ENCODE results near the gene TFB2M.
"Not testable (repeated sequence)": the region's sequence is repeated elsewhere in the genome, so short reads cannot be mapped to it uniquely, and the experiment has no call there.

Gene TFB2M, protein sequence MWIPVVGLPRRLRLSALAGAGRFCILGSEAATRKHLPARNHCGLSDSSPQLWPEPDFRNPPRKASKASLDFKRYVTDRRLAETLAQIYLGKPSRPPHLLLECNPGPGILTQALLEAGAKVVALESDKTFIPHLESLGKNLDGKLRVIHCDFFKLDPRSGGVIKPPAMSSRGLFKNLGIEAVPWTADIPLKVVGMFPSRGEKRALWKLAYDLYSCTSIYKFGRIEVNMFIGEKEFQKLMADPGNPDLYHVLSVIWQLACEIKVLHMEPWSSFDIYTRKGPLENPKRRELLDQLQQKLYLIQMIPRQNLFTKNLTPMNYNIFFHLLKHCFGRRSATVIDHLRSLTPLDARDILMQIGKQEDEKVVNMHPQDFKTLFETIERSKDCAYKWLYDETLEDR

DNA sequence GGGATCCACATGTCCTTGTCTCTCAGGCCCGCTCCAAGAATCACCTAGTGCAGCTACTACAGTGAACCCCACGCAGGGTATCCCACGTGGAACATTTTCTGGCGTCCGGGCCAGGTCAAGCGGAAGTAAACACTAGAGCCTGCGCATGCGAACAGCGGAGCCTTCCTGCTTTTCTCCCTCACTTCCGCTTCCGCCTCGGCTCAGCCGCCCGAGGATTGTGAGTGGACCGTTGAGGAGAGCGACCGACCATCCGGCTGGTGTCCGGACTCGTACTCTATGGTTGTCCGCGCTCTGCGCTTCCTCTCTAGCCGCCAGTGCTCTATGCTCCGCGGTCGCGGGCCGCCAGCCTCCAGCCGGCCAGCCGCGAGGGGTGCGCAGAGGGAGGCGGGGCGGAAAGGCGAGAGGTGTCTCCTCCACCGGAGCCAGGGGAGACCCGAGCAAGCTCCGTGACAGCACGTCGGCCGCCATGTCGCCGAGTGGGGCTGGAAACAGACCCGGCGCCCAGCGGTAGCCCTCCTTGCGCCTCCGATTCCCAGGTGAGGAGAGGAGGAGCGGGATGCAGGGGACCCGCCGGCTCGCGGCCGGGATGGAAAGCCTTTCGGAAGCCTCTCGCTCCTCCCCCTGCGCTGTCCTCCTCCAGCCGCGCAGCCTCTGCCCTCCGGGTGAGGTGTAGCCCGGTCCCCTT, at the start of gene TFB2M, which contains the start of gene CNST:
TSS of gene TFB2M (minus strand) at position 134 of the 685 bp plus-strand sequence. CDS start at position 11, 123 bp downstream.
TSS of gene CNST (plus strand) at position 329 of the 685 bp plus-strand sequence. CDS start 25,107 bp downstream, outside the sequence.
- TF ChIP-seq, protein P1, sequence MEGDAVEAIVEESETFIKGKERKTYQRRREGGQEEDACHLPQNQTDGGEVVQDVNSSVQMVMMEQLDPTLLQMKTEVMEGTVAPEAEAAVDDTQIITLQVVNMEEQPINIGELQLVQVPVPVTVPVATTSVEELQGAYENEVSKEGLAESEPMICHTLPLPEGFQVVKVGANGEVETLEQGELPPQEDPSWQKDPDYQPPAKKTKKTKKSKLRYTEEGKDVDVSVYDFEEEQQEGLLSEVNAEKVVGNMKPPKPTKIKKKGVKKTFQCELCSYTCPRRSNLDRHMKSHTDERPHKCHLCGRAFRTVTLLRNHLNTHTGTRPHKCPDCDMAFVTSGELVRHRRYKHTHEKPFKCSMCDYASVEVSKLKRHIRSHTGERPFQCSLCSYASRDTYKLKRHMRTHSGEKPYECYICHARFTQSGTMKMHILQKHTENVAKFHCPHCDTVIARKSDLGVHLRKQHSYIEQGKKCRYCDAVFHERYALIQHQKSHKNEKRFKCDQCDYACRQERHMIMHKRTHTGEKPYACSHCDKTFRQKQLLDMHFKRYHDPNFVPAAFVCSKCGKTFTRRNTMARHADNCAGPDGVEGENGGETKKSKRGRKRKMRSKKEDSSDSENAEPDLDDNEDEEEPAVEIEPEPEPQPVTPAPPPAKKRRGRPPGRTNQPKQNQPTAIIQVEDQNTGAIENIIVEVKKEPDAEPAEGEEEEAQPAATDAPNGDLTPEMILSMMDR (IDR thresholded peaks at IDR 0.05; ENCODE audit: low read depth, low read length): no peak
- in situ Hi-C loops (cut with HindIII; ENCODE audit: low sequenced_read_pairs): no loop called here
- peak; percentile 99 for DNase-seq (ENCODE audit: low read depth, low spot score)
- peak within 1 kb of the TSS; percentile 78 for H3K4me3 ChIP-seq (ENCODE audit: low read depth, low read length)

DNA sequence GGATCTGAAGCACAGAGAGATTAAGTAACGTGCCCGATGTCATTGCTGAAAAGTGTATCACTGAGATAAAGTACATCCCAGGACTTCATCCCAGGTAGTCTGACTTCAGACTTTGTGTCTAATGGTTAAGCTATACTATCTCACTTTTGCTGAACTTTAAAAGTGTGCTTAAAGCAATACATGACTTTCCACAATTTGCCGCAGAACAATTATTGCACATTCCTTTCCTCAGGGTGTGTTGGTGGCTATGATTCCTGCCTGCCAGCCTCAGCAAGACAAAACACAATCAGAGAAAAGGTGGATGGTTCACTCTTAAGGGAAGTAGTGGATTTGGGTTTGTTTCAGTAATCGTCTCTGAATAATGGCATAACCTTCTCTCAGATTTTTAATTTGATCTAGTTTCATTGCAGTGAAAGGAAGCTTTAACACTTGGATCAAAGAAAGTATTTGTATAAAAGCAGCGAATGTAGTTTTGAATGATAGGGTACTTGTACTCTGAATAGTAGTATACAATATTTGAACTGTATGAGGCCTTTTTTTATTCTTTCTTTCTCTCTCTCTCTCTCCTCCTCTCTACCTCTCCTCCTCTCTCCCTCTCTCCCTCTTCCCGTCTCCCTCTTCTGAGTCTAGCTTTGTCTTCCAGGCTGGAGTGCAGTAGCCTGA, 47.2 kb upstream of the TFB2M start:
- no peak overlapping the region for H3K4me3 ChIP-seq (ENCODE audit: low read depth, low read length)
- TF ChIP-seq, protein P1 (IDR thresholded peaks at IDR 0.05; ENCODE audit: low read depth, low read length): no peak
- in situ Hi-C loops (cut with HindIII; ENCODE audit: low sequenced_read_pairs): no loop called here
- no peak for DNase-seq (ENCODE audit: low read depth, low spot score)

DNA sequence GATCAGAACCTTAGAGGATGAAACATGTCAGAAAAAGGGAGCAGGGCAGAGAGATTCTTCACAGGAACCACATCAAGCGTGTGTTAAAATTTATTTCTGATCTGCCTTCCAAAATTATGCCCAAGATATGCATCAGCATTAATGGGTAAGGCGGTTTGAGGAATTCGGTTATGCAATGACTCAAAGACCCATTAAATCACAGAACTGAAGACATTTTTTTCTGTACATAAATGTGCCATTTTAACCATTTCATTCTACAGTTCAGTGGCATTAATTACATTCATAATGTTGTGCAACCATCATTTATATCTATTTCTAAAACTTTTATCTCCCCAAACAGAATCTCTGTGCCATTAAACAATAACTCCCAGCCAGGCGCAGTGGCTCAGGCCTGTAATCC, 43.6 kb upstream of the TFB2M start:
- no peak for DNase-seq (ENCODE audit: low read depth, low spot score)
- no peak overlapping the region for H3K4me3 ChIP-seq (ENCODE audit: low read depth, low read length)
- in situ Hi-C loops (cut with HindIII; ENCODE audit: low sequenced_read_pairs): no loop called here
- TF ChIP-seq, protein P1 (IDR thresholded peaks at IDR 0.05; ENCODE audit: low read depth, low read length): no peak

DNA sequence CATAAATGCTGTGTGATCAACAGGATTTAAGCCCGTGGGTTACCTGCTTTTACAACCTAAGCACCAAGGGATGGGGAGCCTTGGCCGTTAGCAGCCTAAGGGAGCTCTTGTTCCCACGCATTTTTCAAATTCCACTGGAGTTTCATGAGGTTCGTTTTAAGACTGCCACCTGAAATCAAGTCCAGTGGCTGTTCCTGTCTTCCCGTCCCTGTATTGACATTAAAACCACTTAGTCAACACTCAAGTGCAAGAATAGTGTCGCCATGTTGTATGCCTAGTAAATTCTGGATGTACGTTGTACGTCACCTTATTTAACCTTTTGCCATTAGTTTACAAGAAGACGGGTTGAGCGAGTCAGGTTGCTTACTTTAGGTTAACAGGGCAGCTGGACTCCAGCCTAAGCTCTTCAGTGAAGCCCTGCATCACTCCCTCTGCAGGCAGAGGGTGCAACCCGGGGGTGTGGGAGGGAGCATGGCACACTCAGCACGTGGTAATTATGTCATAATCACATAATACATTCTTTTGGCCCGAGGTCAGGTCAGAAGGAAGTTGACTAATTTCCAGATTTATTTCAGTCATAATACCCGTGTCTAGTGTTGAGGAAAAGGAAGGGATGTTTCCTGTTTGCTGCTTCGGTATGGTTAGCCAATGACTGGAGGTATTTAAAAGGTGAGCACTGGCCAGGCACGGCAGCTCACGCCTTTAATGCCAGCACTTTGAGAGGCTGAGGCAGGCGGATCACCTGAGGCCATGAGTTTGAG, 42.7 kb upstream of the TFB2M start:
- no peak overlapping the region for H3K4me3 ChIP-seq (ENCODE audit: low read depth, low read length)
- DNase-seq (ENCODE audit: low read depth, low spot score): peak; percentile 89
- TF ChIP-seq, protein P1 (IDR thresholded peaks at IDR 0.05; ENCODE audit: low read depth, low read length): peak; percentile 13
- in situ Hi-C loops (cut with HindIII; ENCODE audit: low sequenced_read_pairs): no loop called here

DNA sequence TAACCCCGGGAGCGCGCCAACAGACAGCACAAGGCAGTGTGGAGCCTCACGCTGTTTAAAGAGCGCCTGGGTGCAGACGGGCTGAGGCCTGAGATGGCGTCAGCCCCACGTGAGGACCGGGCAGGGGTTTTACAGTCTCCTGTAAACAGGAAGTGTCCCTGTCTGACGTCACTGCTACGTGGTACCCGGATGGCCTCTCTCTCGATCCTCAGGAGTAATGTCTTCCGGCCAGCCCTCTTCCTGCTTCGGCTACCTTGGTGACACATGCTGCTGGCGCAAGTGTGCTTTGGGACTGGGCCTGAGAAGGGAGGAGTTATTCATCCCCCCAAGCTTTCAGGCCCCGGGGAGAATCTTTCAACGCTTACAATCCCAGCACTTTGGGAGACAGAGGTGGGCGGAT, 41.4 kb upstream of the TFB2M start:
- no peak overlapping the region for H3K4me3 ChIP-seq (ENCODE audit: low read depth, low read length)
- in situ Hi-C loops (cut with HindIII; ENCODE audit: low sequenced_read_pairs): no loop called here
- TF ChIP-seq, protein P1 (IDR thresholded peaks at IDR 0.05; ENCODE audit: low read depth, low read length): no peak
- DNase-seq (ENCODE audit: low read depth, low spot score): no peak

DNA sequence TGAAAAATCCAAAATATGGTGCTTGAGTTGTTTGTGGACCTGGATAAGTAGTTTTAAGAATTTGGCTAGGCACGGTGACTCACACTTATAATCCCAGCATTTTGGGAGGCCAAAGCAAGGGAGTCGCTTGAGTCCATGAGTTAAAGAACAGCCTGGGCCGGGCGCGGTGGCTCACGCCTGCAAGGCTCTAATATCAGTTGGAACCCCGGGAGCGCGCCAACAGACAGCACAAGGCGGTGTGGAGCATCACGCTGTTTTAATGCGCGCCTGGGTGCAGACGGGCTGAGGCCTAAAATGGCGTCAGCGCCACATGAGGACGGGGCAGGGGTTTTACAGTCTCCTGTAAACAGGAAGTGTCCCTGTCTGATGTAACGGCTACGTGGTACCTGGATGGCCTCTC, 39.2 kb upstream of the TFB2M start:
- DNase-seq (ENCODE audit: low read depth, low spot score); H3K4me3 ChIP-seq (ENCODE audit: low read depth, low read length); in situ Hi-C loops (cut with HindIII; ENCODE audit: low sequenced_read_pairs): not testable (repeated sequence)

Data from astrocyte of the spinal cord (primary cell).